ES-I3 (cell line): ENCODE data around the gene RSBN1L.

Source experiments
- H3K36me3 ChIP-seq: 2 replicates; pipeline ENCODE4 v1.6.1; 2013; ENCODE audit warnings: mild to moderate bottlenecking, low read length, control low read depth, moderate library complexity; ENCODE audit not compliant: insufficient read depth
- H3K4me1 ChIP-seq: 2 replicates; pipeline ENCODE4 v1.6.1; 2013; ENCODE audit warnings: mild to moderate bottlenecking, control low read depth, low read length; ENCODE audit not compliant: insufficient read depth
- H3K9ac ChIP-seq: 2 replicates; pipeline ENCODE4 v1.6.1; 2013; ENCODE audit warnings: low read depth, mild to moderate bottlenecking, low read length, moderate library complexity
- H3K9me3 ChIP-seq: 2 replicates; pipeline ENCODE4 v1.6.1; 2013; ENCODE audit warnings: mild to moderate bottlenecking, low read length, moderate library complexity; ENCODE audit not compliant: control insufficient read depth, insufficient read depth

Gene RSBN1L

DNA sequence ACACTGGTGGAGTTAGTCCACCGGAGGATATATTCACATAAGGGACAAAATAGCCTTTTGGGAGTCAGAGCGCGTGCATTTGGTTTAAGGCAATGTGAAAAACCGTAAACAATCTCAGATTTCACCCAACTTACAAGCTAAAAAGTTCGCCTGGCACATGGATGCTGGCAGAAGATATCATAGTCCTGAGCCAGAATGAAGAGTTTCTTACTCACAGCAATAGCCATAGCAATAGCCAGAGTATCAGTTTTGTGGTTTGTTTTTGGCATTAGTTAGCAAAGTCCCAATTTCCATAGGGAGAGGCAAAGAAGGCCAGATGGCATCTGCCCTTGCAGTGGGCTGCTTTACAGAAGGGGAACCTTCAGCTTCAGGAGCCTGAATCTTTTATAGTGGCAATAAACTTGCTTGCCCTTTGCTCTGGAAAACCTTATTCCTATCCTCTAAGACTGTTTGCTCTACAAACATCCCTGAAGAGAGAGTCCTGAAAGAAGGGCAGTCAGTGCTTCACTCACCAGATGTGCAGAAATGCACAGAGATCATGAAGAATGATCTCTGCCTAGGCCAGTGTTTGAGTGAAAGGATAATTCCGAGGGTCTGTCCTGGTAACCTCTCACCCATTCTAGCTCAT, 28.7 kb upstream of the RSBN1L start:
- H3K9me3 ChIP-seq: no peaks in the 10 kb centered on the region
- H3K36me3 ChIP-seq: no peaks in the 10 kb centered on the region; the same call in 1 of the 2 replicates
- no peak overlapping the region for H3K9ac ChIP-seq
- no peaks in the 10 kb centered on the region for H3K4me1 ChIP-seq

DNA sequence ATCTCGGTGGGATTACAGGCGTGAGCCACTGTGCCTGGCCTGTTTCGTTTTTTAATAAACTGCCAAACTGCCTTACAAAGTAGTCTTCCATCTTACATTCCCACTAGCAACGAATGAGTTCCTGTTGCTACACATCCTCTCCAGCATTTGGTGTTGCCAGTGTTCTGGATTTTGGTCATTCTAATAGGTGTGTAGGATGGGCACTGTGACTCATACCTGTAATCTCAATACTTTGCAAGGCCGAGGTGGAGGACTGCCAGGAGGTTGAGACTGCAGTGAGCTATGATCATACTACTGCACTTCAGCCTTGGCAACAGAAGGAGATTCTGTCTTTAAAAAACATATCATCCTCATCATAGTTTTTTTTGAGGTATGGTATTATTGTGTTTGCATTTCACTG, 21.4 kb upstream of the RSBN1L start:
- Histone ChIP-seq H3K9ac (no peak overlapping the region), H3K4me1 (no peaks in the 10 kb centered on the region), H3K36me3 (no peaks in the 10 kb centered on the region), H3K9me3 (no peaks in the 10 kb centered on the region)

DNA sequence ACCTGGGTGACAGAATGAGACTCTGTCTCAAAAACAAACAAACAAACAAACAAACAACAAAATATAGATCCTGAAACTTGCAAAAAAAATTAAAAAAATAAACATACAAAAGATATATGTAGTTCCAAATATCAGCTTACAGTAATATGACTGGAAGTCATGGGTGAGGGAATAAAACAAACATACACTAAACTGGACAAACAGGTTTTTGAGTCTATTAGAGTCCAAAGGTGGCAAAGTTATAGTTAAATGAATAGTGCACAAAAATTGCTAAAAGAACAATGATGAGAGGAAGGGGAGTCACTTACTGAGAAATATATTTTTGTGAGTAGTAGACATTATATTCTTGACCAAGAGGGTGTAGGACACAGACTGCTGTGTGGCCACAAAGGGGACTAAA, 16.7 kb upstream of the RSBN1L start:
- no peaks in the 10 kb centered on the region for H3K9me3 ChIP-seq
- H3K4me1 ChIP-seq: peaks cover 7% of the 10 kb centered on the region; the same call in 1 of the 2 replicates
- H3K9ac ChIP-seq: no peak overlapping the region
- H3K36me3 ChIP-seq: no peaks in the 10 kb centered on the region; the same call in 1 of the 2 replicates

DNA sequence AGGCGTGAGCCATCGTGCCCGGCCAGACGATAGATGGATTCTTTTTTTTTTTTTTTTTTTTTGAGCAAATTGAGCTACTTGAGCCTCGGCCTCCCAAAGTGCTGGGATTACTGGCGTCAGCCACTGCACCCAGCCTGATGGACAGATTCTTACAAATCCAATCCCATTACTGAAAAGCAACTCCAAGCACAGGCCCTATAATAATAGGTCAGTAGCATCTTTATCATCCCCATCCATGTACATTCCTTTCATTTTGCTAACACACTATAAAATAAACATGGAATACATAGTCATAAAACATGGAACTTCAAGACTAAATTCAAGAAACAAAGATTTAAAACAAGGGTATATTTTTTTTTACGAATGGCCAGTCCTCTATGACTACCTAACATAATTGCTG, 16.0 kb upstream of the RSBN1L start:
- peaks cover 13% of the 10 kb centered on the region for H3K4me1 ChIP-seq
- H3K9me3 ChIP-seq: no peaks in the 10 kb centered on the region
- no peak overlapping the region for H3K9ac ChIP-seq
- H3K36me3 ChIP-seq: no peaks in the 10 kb centered on the region; the same call in 1 of the 2 replicates

DNA sequence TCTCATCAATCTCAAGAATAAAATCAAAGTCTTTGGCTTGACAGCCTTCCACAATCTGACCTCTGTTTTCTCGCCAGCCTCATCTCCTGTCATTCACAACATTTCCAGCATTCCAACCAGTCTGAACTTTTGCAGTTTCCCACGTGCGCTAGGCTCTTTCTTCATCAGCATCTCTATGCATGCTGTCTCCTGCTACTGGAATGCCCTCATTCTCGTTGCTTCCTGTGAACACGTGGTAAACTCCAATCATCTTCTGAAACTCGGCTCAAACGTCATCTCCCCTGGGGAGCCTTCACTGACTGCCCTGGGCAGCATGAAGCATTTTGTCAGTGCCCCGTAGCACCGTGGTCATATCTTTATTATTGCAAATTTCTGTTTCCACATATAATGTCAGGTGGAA, 12.2 kb upstream of the RSBN1L start:
- Histone ChIP-seq H3K4me1 (peaks cover 28% of the 10 kb centered on the region), H3K36me3 (no peaks in the 10 kb centered on the region; the same call in 1 of the 2 replicates), H3K9me3 (no peaks in the 10 kb centered on the region), H3K9ac (no peak overlapping the region)

DNA sequence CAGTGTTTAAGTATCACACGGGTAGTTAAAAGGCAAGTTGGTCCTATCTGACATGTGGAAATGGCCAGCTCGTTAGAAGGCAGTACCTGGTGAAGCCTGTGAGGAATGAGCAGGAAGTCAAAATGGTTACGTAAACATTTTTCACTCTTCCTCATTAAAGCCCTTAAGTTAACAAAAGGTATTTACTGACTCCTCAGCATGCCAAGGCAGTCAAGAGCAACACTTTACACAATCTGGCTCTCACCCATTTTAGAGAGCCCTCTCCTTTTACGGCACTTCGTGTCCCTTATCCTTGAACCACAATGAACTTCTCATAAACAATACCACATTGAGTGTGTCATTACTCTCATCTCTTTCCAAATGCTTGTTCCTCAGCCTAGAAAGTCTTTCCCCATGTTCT, 11.0 kb upstream of the RSBN1L start:
- Histone ChIP-seq H3K9ac (no peak overlapping the region), H3K36me3 (no peaks in the 10 kb centered on the region; the same call in 1 of the 2 replicates), H3K4me1 (peaks cover 28% of the 10 kb centered on the region), H3K9me3 (no peaks in the 10 kb centered on the region)

DNA sequence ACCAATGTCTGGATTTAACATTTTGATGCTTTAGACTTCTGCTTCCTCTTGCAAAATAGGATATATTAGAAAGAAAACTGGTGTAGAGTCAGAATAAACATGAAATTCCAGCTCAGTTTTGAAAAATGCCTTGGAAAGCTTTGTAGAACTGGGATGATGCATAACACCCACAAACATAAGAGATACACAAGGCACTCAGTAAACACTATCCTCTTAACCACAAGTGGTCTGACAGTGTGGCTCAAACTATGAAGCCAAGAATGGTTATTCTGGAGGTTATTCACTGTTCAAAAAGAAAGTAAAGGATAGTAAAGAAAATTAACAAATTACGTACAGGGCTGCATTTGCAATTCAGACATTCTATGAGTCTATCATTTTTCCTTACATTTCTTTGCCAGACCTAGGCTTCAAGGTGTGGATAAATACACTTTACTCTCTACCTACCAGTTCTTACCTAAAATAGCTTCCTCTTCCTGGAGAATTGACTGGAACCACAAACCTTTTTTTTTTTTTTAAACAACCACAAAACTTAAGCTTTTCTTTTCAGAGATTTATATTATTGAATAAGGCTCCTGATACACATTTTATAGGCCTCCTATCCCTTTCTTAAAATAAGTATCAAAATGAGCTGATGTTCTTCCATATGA, 9.0 kb upstream of the RSBN1L start:
- Histone ChIP-seq H3K4me1 (peaks cover 30% of the 10 kb centered on the region), H3K36me3 (no peaks in the 10 kb centered on the region), H3K9me3 (no peaks in the 10 kb centered on the region), H3K9ac (no peak overlapping the region)

DNA sequence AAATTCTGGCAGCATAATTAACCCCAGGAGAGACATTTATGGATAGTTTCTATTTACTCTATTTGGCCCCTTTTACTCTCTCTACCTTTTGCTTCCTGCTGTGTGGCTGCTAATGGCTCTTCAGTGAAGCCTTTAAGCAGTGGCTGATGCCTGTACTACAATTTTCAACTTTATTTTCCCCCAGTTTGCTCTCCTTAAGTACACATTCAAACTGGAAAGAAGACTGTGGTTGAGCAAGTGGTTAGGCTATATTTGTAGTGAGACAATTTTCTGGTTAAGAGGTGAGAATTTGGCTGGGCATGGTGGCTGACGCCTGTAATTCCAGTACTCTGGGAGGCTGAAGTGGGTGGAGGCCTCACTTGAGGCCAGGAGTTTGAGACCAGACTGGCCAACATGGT, 8.5 kb upstream of the RSBN1L start:
- Histone ChIP-seq H3K4me1 (peaks cover 32% of the 10 kb centered on the region), H3K36me3 (no peaks in the 10 kb centered on the region), H3K9ac (no peak overlapping the region), H3K9me3 (no peaks in the 10 kb centered on the region)

DNA sequence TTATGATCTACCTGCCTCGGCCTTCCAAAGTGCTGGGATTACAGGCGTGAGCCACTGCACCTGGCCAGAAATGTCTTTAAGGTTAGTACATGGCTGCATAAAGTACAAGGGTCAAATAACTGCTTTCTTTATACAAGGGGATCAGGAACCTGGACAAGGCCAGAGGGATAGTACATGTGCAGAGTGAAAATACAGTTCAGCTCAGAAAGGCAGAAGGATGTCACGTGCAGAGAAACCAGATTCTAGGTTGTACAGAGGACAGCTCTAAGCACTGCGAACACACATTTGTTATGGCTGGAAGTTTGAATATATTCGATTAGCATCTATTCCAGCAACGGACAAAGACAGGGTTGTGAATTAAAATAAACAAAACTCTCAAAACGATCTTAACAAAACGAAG, 6.0 kb upstream of the RSBN1L start:
- H3K4me1 ChIP-seq: peaks cover 19% of the 10 kb centered on the region
- H3K9ac ChIP-seq: no peak overlapping the region
- no peaks in the 10 kb centered on the region for H3K36me3 ChIP-seq
- H3K9me3 ChIP-seq: no peaks in the 10 kb centered on the region

DNA sequence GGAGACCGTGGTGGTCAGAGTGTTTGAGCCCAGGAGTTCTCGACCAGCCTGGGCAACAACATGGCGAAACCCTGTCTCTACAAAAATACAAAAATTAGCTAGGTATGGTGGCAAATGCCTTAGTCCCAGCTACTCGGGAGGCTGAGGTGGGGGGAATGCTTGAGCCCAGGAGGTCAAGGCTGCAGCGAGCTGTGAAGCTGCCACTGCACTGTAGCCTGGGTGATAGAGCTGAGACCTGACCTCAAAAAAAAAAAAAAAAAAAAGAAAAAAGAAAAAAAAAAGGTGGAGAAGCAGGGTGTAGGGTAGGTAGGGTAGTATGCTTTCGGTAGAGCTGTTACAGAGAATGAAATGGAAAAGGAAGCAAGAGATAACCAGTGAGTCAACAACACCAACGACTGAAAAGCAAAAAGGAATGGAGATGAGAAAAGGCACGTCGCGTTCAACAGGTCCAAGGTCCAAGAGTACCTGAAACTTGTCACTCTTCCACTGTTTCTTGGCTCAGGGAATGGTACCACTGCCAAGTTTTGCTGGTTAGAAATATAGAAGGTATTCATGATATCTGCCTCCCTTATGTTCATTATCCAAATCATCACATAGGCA, 4.3 kb upstream of the RSBN1L start:
- H3K4me1 ChIP-seq: peaks cover 8% of the 10 kb centered on the region; the same call in 1 of the 2 replicates
- H3K9ac ChIP-seq: no peak overlapping the region
- no peaks in the 10 kb centered on the region for H3K9me3 ChIP-seq
- no peaks in the 10 kb centered on the region for H3K36me3 ChIP-seq

DNA sequence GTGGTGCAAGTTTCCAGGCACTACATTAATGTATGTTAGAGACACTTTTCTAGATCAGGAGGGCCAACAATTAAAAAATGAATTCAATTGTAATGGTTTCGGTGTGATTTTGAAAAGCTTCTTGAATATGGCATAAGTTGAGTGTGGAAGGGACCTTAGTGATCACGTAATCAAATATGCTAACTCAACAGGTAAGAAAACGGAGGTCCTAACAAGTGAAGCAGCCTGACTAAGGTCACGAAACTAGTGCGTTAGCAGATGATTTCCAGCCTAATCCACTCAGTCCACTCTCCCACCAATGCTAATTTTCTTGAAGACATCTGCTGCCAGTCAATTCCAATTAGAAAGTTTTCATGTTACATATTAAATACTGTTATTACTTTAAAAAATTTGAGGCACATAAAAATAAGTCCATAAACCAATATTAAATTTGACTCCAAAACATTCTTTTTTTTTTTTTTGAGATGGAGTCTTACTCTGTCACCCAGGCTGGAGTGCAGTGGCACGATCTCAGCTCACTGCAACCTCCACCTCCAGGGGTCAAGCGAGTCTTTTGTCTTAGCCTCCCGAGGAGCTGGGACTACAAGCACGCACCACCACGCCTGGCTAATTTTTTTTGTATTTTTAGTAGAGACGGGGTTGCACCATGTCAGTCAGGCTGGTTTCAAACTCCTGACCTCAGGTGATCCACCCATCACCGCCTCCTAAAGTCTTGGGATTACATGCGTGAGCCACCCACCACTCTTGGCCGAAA, 2.3 kb upstream of the RSBN1L start:
- Histone ChIP-seq H3K9ac (peak overlapping the region; percentile 80; the same call in 1 of the 2 replicates), H3K4me1 (peaks cover 4% of the 10 kb centered on the region; the same call in 1 of the 2 replicates), H3K36me3 (no peaks in the 10 kb centered on the region), H3K9me3 (no peaks in the 10 kb centered on the region)

DNA sequence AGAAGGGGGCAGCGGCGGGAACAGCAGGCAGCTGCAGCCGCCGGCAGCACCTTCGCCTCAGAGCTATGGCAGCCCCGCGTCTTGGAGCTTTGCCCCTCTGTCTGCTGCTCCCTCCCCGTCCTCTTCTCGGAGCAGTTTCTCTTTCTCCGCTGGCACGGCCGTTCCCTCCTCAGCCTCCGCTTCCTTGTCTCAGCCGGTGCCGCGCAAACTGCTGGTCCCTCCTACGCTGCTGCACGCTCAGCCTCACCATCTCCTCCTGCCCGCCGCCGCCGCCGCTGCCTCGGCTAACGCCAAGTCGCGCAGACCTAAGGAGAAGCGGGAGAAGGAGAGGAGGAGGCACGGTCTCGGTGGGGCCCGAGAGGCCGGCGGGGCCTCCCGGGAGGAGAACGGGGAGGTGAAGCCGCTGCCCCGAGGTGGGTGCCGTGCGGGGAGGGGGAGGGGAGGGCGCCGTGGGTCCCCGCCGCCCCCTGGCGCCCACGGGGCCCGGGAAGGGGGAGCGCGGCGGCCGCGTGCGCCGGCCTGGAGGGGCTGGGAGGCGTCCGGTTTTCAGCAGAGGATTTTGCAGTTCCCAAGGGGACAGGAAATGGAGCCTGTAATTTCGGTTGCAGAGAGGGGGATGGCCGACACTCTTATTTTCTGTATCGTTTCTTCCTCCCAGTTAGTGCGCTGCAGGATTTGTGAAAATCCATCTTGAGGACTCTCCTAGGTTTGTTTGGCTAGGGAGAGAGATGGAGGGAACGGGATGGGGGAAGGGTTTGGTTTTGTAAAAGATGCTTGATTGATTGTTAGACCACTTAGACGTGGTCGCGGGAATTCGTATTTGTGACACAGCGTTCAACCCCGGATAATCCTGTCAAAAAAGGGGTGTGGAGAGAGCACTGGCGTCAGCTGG, 630 bp downstream of the RSBN1L start:
- H3K36me3 ChIP-seq: no peaks in the 10 kb centered on the region
- H3K9me3 ChIP-seq: no peaks in the 10 kb centered on the region
- H3K4me1 ChIP-seq: 0 out of 2 replicates have a peak, but pooled peaks cover 4% of the 10 kb centered on the region

DNA sequence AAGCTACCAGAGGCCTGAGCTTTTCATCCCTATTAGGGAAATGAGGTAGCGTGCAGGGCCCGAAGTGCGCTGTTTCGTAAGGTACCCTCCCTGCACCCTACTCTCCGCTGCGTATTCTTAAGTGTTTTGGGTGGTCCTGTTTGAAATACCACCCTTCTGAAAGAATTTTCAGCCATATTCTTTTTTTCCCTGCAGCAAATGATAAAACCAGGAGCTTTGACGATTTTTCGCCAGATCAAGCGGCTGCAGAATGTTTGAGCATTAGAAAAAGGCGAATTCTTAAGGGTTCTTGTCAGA, 1.2 kb downstream of the RSBN1L start:
- no peaks in the 10 kb centered on the region for H3K36me3 ChIP-seq
- H3K9ac ChIP-seq: peak overlapping the region; percentile 97
- no peaks in the 10 kb centered on the region for H3K9me3 ChIP-seq
- H3K4me1 ChIP-seq: no peaks in the 10 kb centered on the region

More for the DNA sequence above, 630 bp downstream of the RSBN1L start:
- peak overlapping the region; percentile 97 for H3K9ac ChIP-seq
